ENCODE measurements around the gene FAM153A. TPM values are rescaled to one million over a fixed set of nuclear protein-coding genes. Genes with fewer than 3 reads are reported as not detected.
"Not testable (repeated sequence)": the region's sequence is repeated elsewhere in the genome, so short reads cannot be mapped to it uniquely, and the experiment has no call there.

FAM153A gene
- total and polyA plus RNA-seq, 2 of the 8 experiments (the other 6 are each of a cell fraction or from before 2014, with no cell fraction given), result not detected

DNA sequence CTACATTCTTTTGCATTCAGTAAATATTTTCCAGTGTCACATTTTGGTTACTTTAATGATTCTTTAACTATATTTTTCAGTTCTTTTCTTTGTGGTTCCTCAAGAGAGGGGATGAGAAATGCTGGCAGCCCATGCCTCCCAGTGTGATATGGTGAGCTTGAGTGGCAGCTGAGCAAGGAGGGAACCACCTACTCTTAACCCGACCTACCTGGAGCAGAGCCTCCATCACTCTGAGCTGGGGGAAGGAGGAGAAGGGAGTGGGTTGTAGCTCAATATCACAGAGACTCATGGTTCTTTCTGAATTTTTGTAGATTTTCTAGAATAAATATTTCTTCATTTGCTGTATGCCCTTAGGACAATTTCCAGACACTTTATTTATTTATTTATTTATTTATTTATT, 37.0 kb upstream of the FAM153A start:
- H2BK120ac ChIP-seq (replicated peaks; ENCODE audit: low read depth, low read length); H3K23me2 ChIP-seq (ENCODE audit: low read depth, low read length); H4K20me1 ChIP-seq (replicated peaks in 1 of 2; ENCODE audit: control insufficient read depth in 1 of 2, insufficient read depth in 2 of 2, low read length in 2 of 2); H3K9ac ChIP-seq (replicated peaks in 1 of 4; ENCODE audit: extremely low read depth in 1 of 4, low read depth in 3 of 4, low read length in 3 of 4); H3K14ac ChIP-seq (ENCODE audit: insufficient read length); DNase-seq (ENCODE audit: low read depth in 1 of 2, low spot score in 2 of 2); H3K4me1 ChIP-seq (replicated peaks in 1 of 4; ENCODE audit: control insufficient read depth in 3 of 4, insufficient read depth in 4 of 4, low read length in 3 of 4); H3K36me3 ChIP-seq (ENCODE audit: control insufficient read depth in 2 of 4, insufficient read depth in 4 of 4, low read length in 3 of 4); H3K9me3 ChIP-seq (ENCODE audit: insufficient read depth in 2 of 2, low read depth in 1 of 2, low read length in 1 of 2); H3K18ac ChIP-seq (ENCODE audit: extremely low read depth, low read length); H2BK12ac ChIP-seq (ENCODE audit: low read depth, low read length); H4K91ac ChIP-seq (replicated peaks; ENCODE audit: insufficient read length, low read length); H2BK15ac ChIP-seq (ENCODE audit: low read length); POLR2A ChIA-PET (ENCODE audit: partially characterized antibody); H3K79me1 ChIP-seq (ENCODE audit: low read depth, low read length); H2BK5ac ChIP-seq (ENCODE audit: low read depth, low read length); H3K4me2 ChIP-seq (ENCODE audit: insufficient read depth in 1 of 2, low read depth in 2 of 2, low read length in 2 of 2); H2AK5ac ChIP-seq (ENCODE audit: low read depth, low read length); CTCF ChIA-PET (ENCODE audit: partially characterized antibody); H4K8ac ChIP-seq (ENCODE audit: extremely low read depth, insufficient read depth, low read length); H3K56ac ChIP-seq (replicated peaks; ENCODE audit: insufficient read length, low read depth, low read length); H2BK20ac ChIP-seq (ENCODE audit: low read length); H4K5ac ChIP-seq (ENCODE audit: insufficient read length, low read depth, low read length); H3K4me3 ChIP-seq (ENCODE audit: extremely low read depth in 1 of 4, insufficient read depth in 2 of 4, low read depth in 3 of 4, low read length in 4 of 4); H3K79me2 ChIP-seq (ENCODE audit: control insufficient read depth in 1 of 2, insufficient read depth in 2 of 2, low read length in 2 of 2); H3K4ac ChIP-seq (replicated peaks; ENCODE audit: insufficient read length, low read depth, low read length); H3K23ac ChIP-seq (ENCODE audit: insufficient read length); H2AFZ ChIP-seq (ENCODE audit: low read length); H3K27ac ChIP-seq (ENCODE audit: low read depth, low read length); H3K27me3 ChIP-seq (replicated peaks in 1 of 4; ENCODE audit: control insufficient read depth in 3 of 4, extremely low read depth in 1 of 4, insufficient read depth in 3 of 4, low read length in 3 of 4); FAIRE-seq: not testable (repeated sequence)
- no CpG with 5 or more reads among the region's 1 CpG for WGBS, 2 experiments (ENCODE audit: extremely low coverage in 1 of 2, insufficient coverage in 1 of 2, insufficient read length in 1 of 2, insufficient replicate concordance in 2 of 2, low coverage in 1 of 2, low lambda C conversion rate in 2 of 2, missing lambda C conversion rate in 1 of 2)

DNA sequence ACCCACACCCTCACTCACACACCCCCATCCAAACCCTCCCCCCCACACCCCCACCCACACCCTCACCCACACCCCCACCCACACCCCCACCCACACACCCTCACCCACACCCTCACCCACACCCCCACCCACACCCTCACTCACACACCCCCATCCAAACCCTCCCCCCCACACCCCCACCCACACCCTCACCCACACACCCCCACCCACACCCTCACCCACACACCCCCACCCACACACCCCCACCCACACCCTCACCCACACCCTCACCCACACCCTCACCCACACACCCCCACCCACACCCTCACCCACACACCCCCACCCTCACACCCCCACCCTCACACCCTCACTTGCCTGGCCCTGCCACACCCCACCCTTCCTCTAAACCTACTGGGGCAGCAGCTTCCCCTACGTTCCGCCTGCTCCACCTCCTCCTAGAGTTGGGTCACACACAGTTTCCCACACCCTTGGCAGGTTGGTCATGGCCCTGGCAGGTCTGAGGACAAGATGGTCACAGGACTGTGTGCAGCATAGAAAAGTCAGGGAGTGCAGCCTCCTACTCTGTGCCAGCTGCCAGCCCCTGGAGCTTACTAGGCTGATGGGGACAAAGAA, 30.2 kb upstream of the FAM153A start:
- H2AK5ac ChIP-seq (ENCODE audit: low read depth, low read length); H3K36me3 ChIP-seq (ENCODE audit: control insufficient read depth in 2 of 4, insufficient read depth in 4 of 4, low read length in 3 of 4); DNase-seq (ENCODE audit: low read depth in 1 of 2, low spot score in 2 of 2); H2BK20ac ChIP-seq (ENCODE audit: low read length); H2BK15ac ChIP-seq (ENCODE audit: low read length); H4K91ac ChIP-seq (replicated peaks; ENCODE audit: insufficient read length, low read length); H4K8ac ChIP-seq (ENCODE audit: extremely low read depth, insufficient read depth, low read length); H3K23ac ChIP-seq (ENCODE audit: insufficient read length); CTCF ChIA-PET (ENCODE audit: partially characterized antibody); H3K14ac ChIP-seq (ENCODE audit: insufficient read length); H3K4me1 ChIP-seq (replicated peaks in 1 of 4; ENCODE audit: control insufficient read depth in 3 of 4, insufficient read depth in 4 of 4, low read length in 3 of 4); POLR2A ChIA-PET (ENCODE audit: partially characterized antibody); H3K4me2 ChIP-seq (ENCODE audit: insufficient read depth in 1 of 2, low read depth in 2 of 2, low read length in 2 of 2); H3K23me2 ChIP-seq (ENCODE audit: low read depth, low read length); H3K56ac ChIP-seq (replicated peaks; ENCODE audit: insufficient read length, low read depth, low read length); H2BK120ac ChIP-seq (replicated peaks; ENCODE audit: low read depth, low read length); H3K79me1 ChIP-seq (ENCODE audit: low read depth, low read length); H3K4ac ChIP-seq (replicated peaks; ENCODE audit: insufficient read length, low read depth, low read length); H3K27ac ChIP-seq (ENCODE audit: low read depth, low read length); H4K5ac ChIP-seq (ENCODE audit: insufficient read length, low read depth, low read length); H2BK5ac ChIP-seq (ENCODE audit: low read depth, low read length); H2AFZ ChIP-seq (ENCODE audit: low read length); H4K20me1 ChIP-seq (replicated peaks in 1 of 2; ENCODE audit: control insufficient read depth in 1 of 2, insufficient read depth in 2 of 2, low read length in 2 of 2); H3K9me3 ChIP-seq (ENCODE audit: insufficient read depth in 2 of 2, low read depth in 1 of 2, low read length in 1 of 2); FAIRE-seq; H2BK12ac ChIP-seq (ENCODE audit: low read depth, low read length); H3K4me3 ChIP-seq (ENCODE audit: extremely low read depth in 1 of 4, insufficient read depth in 2 of 4, low read depth in 3 of 4, low read length in 4 of 4); H3K9ac ChIP-seq (replicated peaks in 1 of 4; ENCODE audit: extremely low read depth in 1 of 4, low read depth in 3 of 4, low read length in 3 of 4); H3K79me2 ChIP-seq (ENCODE audit: control insufficient read depth in 1 of 2, insufficient read depth in 2 of 2, low read length in 2 of 2); H3K27me3 ChIP-seq (replicated peaks in 1 of 4; ENCODE audit: control insufficient read depth in 3 of 4, extremely low read depth in 1 of 4, insufficient read depth in 3 of 4, low read length in 3 of 4); H3K18ac ChIP-seq (ENCODE audit: extremely low read depth, low read length): not testable (repeated sequence)
- WGBS, 2 experiments (ENCODE audit: extremely low coverage in 1 of 2, insufficient coverage in 1 of 2, insufficient read length in 1 of 2, insufficient replicate concordance in 2 of 2, low coverage in 1 of 2, low lambda C conversion rate in 2 of 2, missing lambda C conversion rate in 1 of 2), result no CpG with 5 or more reads among the region's 2 CpGs
